ENCODE data around the gene CDIPT. TPM values are rescaled to one million over a fixed set of nuclear protein-coding genes. Genes with fewer than 3 reads are reported as not detected.

CDIPT gene
- total and polyA plus RNA-seq, 2 of the 13 experiments (the other 11 are each of a cell fraction or from before 2014, with no cell fraction given): 54.9 to 97.5 TPM

DNA sequence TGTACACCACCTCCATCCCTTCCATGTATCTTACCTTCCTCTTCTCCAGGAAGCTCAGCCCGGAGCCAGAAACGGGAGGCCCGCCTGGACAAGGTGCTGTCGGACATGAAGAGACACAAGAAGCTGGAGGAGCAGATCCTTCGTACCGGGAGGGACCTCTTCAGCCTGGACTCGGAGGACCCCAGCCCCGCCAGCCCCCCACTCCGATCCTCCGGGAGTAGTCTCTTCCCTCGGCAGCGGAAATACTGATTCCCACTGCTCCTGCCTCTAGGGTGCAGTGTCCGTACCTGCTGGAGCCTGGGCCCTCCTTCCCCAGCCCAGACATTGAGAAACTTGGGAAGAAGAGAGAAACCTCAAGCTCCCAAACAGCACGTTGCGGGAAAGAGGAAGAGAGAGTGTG is 43.5 kb downstream of the CDIPT start:
- BruUV-seq (replicated peaks): no TSS peak
- DNase-seq (ENCODE audit: low spot score) (no peak), FAIRE-seq (no peak), ATAC-seq (no peak)
- H3K4me1 ChIP-seq (ENCODE audit: insufficient read depth, low read length): peaks cover 88% of the 10 kb centered on the region
- peaks cover 0 to 9% of the 10 kb centered on the region in 2 experiments; a peak in 2 of 5 replicates for H3K36me3 ChIP-seq (replicated peaks in 1 of 2; ENCODE audit: control insufficient read depth in 1 of 2, insufficient read depth in 2 of 2, low read length in 2 of 2)
- intact Hi-C loops (cut with micrococcal nuclease; ENCODE audit: unreplicated experiment): no loop called here
- WGBS (ENCODE audit: low lambda C conversion rate): 84% methylated on average over 15 of the region's 15 CpGs
- H3K4me2 ChIP-seq (ENCODE audit: low read depth, low read length): peak overlapping the region; percentile 86
- H3K9ac ChIP-seq (ENCODE audit: insufficient read depth, low read depth, low read length): no peak overlapping the region
- no peak overlapping the region for H2AFZ ChIP-seq (ENCODE audit: low read length)
- peak overlapping the region; percentile 24 for H3K27ac ChIP-seq (ENCODE audit: extremely low read length, insufficient read depth, low read length)
- no peaks in the 10 kb centered on the region; a peak in 2 of 5 replicates for H3K27me3 ChIP-seq (ENCODE audit: control insufficient read depth in 1 of 2, insufficient read depth in 2 of 2, low read length in 2 of 2)
- in situ Hi-C loops (cut with HindIII; ENCODE audit: extremely low pct_ligation_motif_present, low pct_unique_long_range_greater_than_20kb): loop anchor here (25.0 kb wide), 1 partner anchor 843 kb away; the partner anchor contains the start of genes FBRS and PRR14
- peaks cover 29% of the 10 kb centered on the region for H3K79me2 ChIP-seq (ENCODE audit: insufficient read depth, low read length)
- peak overlapping the region in 1 of 3 experiments; percentile 71; a peak in 2 of 6 replicates for H3K4me3 ChIP-seq (replicated peaks in 1 of 3; ENCODE audit: insufficient read depth in 1 of 3, low read depth in 2 of 3, low read length in 3 of 3)
- H3K9me3 ChIP-seq (ENCODE audit: low read length): no peaks in the 10 kb centered on the region
- H4K20me1 ChIP-seq (ENCODE audit: insufficient read depth, low read length): peaks cover 5% of the 10 kb centered on the region; the same call in 1 of the 2 replicates
- ChIA-PET POLR2A (interaction anchor here (1.3 to 7.0 kb wide), 9 partner anchors 8 to 142 kb away, joined by 3 to 145 read pairs (median 18); partner anchors contain the start of genes CDIPT, KIF22, MAZ and PRRT2), CTCF (ENCODE audit: low intra/inter-chr PET ratio, low total read pairs) (interaction anchor here (3.3 kb wide), 1 partner anchor 29 kb away, joined by 12 read pairs; no protein-coding TSS in a partner anchor)
- TF ChIP-seq PITX1 (CRISPR knock-in tag; IDR thresholded peaks at IDR 0.05): 0 out of 2 replicates have a peak, but pooled peaks have one; percentile 5
- TF ChIP-seq, protein P1, sequence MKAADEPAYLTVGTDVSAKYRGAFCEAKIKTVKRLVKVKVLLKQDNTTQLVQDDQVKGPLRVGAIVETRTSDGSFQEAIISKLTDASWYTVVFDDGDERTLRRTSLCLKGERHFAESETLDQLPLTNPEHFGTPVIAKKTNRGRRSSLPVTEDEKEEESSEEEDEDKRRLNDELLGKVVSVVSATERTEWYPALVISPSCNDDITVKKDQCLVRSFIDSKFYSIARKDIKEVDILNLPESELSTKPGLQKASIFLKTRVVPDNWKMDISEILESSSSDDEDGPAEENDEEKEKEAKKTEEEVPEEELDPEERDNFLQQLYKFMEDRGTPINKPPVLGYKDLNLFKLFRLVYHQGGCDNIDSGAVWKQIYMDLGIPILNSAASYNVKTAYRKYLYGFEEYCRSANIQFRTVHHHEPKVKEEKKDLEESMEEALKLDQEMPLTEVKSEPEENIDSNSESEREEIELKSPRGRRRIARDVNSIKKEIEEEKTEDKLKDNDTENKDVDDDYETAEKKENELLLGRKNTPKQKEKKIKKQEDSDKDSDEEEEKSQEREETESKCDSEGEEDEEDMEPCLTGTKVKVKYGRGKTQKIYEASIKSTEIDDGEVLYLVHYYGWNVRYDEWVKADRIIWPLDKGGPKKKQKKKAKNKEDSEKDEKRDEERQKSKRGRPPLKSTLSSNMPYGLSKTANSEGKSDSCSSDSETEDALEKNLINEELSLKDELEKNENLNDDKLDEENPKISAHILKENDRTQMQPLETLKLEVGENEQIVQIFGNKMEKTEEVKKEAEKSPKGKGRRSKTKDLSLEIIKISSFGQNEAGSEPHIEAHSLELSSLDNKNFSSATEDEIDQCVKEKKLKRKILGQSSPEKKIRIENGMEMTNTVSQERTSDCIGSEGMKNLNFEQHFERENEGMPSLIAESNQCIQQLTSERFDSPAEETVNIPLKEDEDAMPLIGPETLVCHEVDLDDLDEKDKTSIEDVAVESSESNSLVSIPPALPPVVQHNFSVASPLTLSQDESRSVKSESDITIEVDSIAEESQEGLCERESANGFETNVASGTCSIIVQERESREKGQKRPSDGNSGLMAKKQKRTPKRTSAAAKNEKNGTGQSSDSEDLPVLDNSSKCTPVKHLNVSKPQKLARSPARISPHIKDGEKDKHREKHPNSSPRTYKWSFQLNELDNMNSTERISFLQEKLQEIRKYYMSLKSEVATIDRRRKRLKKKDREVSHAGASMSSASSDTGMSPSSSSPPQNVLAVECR (CRISPR knock-in tag; IDR thresholded peaks at IDR 0.05; ENCODE audit: borderline replicate concordance): 0 out of 2 replicates have a peak, but pooled peaks have one; percentile 29
- TF ChIP-seq STAG1 (CRISPR knock-in tag; IDR thresholded peaks at IDR 0.05): peak; percentile 55
- TF ChIP-seq, protein P2, sequence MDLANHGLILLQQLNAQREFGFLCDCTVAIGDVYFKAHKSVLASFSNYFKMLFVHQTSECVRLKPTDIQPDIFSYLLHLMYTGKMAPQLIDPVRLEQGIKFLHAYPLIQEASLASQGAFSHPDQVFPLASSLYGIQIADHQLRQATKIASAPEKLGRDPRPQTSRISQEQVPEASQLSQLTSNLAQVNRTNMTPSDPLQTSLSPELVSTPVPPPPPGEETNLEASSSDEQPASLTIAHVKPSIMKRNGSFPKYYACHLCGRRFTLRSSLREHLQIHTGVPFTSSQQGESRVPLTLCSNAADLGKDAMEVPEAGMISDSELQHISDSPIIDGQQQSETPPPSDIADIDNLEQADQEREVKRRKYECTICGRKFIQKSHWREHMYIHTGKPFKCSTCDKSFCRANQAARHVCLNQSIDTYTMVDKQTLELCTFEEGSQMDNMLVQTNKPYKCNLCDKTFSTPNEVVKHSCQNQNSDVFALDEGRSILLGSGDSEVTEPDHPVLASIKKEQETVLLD (CRISPR knock-in tag; IDR thresholded peaks at IDR 0.05; ENCODE audit: low read depth): no peak
- TF ChIP-seq HOXD1 (CRISPR knock-in tag; IDR thresholded peaks at IDR 0.05): no peak
- TF ChIP-seq, protein P3, sequence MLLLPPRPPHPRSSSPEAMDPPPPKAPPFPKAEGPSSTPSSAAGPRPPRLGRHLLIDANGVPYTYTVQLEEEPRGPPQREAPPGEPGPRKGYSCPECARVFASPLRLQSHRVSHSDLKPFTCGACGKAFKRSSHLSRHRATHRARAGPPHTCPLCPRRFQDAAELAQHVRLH (CRISPR knock-in tag; IDR thresholded peaks at IDR 0.05; ENCODE audit: borderline replicate concordance, low read depth): 0 out of 2 replicates have a peak, but pooled peaks have one; percentile 29
- TF ChIP-seq SCMH1 (CRISPR knock-in tag; IDR thresholded peaks at IDR 0.05; ENCODE audit: borderline replicate concordance): no peak
- 0 out of 2 replicates have a peak, but pooled peaks have one; percentile 41 for TF ChIP-seq ZNF598 (CRISPR knock-in tag; IDR thresholded peaks at IDR 0.05; ENCODE audit: borderline replicate concordance)
- TF ChIP-seq, protein P4, sequence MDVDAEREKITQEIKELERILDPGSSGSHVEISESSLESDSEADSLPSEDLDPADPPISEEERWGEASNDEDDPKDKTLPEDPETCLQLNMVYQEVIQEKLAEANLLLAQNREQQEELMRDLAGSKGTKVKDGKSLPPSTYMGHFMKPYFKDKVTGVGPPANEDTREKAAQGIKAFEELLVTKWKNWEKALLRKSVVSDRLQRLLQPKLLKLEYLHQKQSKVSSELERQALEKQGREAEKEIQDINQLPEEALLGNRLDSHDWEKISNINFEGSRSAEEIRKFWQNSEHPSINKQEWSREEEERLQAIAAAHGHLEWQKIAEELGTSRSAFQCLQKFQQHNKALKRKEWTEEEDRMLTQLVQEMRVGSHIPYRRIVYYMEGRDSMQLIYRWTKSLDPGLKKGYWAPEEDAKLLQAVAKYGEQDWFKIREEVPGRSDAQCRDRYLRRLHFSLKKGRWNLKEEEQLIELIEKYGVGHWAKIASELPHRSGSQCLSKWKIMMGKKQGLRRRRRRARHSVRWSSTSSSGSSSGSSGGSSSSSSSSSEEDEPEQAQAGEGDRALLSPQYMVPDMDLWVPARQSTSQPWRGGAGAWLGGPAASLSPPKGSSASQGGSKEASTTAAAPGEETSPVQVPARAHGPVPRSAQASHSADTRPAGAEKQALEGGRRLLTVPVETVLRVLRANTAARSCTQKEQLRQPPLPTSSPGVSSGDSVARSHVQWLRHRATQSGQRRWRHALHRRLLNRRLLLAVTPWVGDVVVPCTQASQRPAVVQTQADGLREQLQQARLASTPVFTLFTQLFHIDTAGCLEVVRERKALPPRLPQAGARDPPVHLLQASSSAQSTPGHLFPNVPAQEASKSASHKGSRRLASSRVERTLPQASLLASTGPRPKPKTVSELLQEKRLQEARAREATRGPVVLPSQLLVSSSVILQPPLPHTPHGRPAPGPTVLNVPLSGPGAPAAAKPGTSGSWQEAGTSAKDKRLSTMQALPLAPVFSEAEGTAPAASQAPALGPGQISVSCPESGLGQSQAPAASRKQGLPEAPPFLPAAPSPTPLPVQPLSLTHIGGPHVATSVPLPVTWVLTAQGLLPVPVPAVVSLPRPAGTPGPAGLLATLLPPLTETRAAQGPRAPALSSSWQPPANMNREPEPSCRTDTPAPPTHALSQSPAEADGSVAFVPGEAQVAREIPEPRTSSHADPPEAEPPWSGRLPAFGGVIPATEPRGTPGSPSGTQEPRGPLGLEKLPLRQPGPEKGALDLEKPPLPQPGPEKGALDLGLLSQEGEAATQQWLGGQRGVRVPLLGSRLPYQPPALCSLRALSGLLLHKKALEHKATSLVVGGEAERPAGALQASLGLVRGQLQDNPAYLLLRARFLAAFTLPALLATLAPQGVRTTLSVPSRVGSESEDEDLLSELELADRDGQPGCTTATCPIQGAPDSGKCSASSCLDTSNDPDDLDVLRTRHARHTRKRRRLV (CRISPR knock-in tag; IDR thresholded peaks at IDR 0.05): no peak
- TF ChIP-seq, protein P5, sequence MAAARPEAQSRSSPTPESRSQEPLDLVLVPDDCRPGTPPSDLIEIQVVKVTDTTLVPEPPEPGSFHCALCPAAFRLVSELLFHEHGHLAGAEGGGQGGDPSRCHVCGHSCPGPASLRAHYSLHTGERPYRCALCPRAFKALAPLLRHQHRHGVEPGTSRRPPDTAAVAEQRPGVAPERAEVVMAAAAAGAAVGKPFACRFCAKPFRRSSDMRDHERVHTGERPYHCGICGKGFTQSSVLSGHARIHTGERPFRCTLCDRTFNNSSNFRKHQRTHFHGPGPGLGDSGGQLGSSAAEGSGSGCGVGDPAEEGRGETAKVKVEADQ (CRISPR knock-in tag; IDR thresholded peaks at IDR 0.05; ENCODE audit: borderline replicate concordance): no peak; the same call in 1 of the 2 replicates
- TF ChIP-seq ZNF343 (CRISPR knock-in tag; IDR thresholded peaks at IDR 0.05): no peak
